HCT116 (cell line): ENCODE results near the gene LHFPL6. TPM values are rescaled to one million over a fixed set of nuclear protein-coding genes. Genes with fewer than 3 reads are reported as not detected.

Experiments used
- ATAC-seq: fragments of 200-7000 bp; cut with Tn5 transposase; 2 replicates; pipeline ENCODE4 v1.9.1; 2020; ENCODE audit warnings: mild to moderate bottlenecking, moderate library complexity
- BruUV-seq: library from RNA; stranded (reverse); fragments of 400-500 nt; replicated peaks from 2 replicates; lab custom pipeline; 2021; lab: Mats Ljungman, UMichigan
- CTCF ChIA-PET: fragments of 300-600 bp; sonication (Branson Sonifier 250); formaldehyde crosslinking; loops from one replicate; lab custom pipeline; 2021; ENCODE audit warnings: antibody characterized with exemption; lab: Charles Lee
- POLR2A ChIA-PET: fragments of 300-600, 350-600 bp; sonication (Branson Sonifier 250); formaldehyde crosslinking; loops from one replicate; lab custom pipeline; 2021; ENCODE audit warnings: antibody characterized with exemption; lab: Charles Lee
- RAD21 ChIA-PET, 2 experiments: fragments of 300-600 bp; sonication (Branson Sonifier 250); formaldehyde crosslinking; loops; one replicate each; lab custom pipeline; 2023; ENCODE audit warnings: low total read pairs in 2 of 2; ENCODE audit not compliant: uncharacterized antibody in 2 of 2, unreplicated experiment in 2 of 2, low non-redundant PET in 1 of 2; lab: Charles Lee
- DNase-seq: peaks from one replicate; pipeline ENCODE4 v3.0.0-alpha.2; 2010; ENCODE audit warnings: low read depth, low spot score
- H2AFZ ChIP-seq: fragments of 200-600 bp; shearing (Covaris generic), sonication (generic); 2 replicates; pipeline ENCODE4 v1.6.1; 2017; ENCODE audit warnings: low read depth, mixed run types, mixed read lengths, antibody characterized with exemption, low read length; ENCODE audit not compliant: poor library complexity, severe bottlenecking
- H3K27ac ChIP-seq: 2 replicates; pipeline ENCODE4 v1.5.1; 2012; ENCODE audit warnings: low read depth, low read length
- H3K27me3 ChIP-seq: fragments of 200-600 bp; sonication (generic); 2 replicates; pipeline ENCODE4 v1.6.1; 2016; ENCODE audit warnings: mixed run types, low read length, mixed read lengths; ENCODE audit not compliant: insufficient read depth
- H3K36me3 ChIP-seq, 2 experiments: fragments of 200-500 bp in 1 of 2; fragments of 200-600 bp in 1 of 2; sonication (Bioruptor generic) in 1 of 2; sonication (generic) in 1 of 2; 2 replicates each; pipeline versions ENCODE4 v1.5.1 to v1.6.1; 2014 to 2016; ENCODE audit warnings: low read length in 2 of 2, inconsistent platforms in 1 of 2, mixed read lengths in 1 of 2, mixed run types in 1 of 2; ENCODE audit not compliant: insufficient read depth in 2 of 2, control insufficient read depth in 1 of 2
- H3K4me1 ChIP-seq, 2 experiments: fragments of 200-600 bp in 1 of 2; sonication (generic) in 1 of 2; 2 replicates each; pipeline versions ENCODE4 v1.5.1 to v1.6.1; 2012 to 2017; ENCODE audit warnings: low read length in 2 of 2, inconsistent platforms in 1 of 2, mild to moderate bottlenecking in 1 of 2, mixed read lengths in 1 of 2, mixed run types in 1 of 2, moderate library complexity in 1 of 2; ENCODE audit not compliant: insufficient read depth in 2 of 2, control insufficient read depth in 1 of 2
- H3K4me2 ChIP-seq: fragments of 200-600 bp; sonication (generic); 2 replicates; pipeline ENCODE4 v1.6.1; 2017; ENCODE audit warnings: mixed run types, low read length, mixed read lengths
- H3K4me3 ChIP-seq, 2 experiments: fragments of 200-600 bp in 1 of 2; sonication (generic) in 1 of 2; replicated peaks in 1 of 2; 2 replicates each; pipeline ENCODE4 v1.5.1; 2011 to 2016; ENCODE audit warnings: low read length in 2 of 2, control low read depth in 1 of 2, low read depth in 1 of 2, mild to moderate bottlenecking in 1 of 2, mixed read lengths in 1 of 2, mixed run types in 1 of 2
- H3K79me2 ChIP-seq: fragments of 200-600 bp; sonication (generic); 2 replicates; pipeline ENCODE4 v1.6.1; 2017; ENCODE audit warnings: mild to moderate bottlenecking, mixed run types, low read length, moderate library complexity, mixed read lengths; ENCODE audit not compliant: insufficient read depth
- H3K9ac ChIP-seq: fragments of 200-600 bp; sonication (generic); 2 replicates; pipeline ENCODE4 v1.6.1; 2016; ENCODE audit warnings: low read length, mixed read lengths
- H3K9me2 ChIP-seq: fragments of 200-600 bp; sonication (generic), shearing (Covaris generic); 2 replicates; pipeline ENCODE4 v1.6.1; 2017; ENCODE audit warnings: mixed run types, mild to moderate bottlenecking, moderate library complexity; ENCODE audit not compliant: insufficient read depth
- H3K9me3 ChIP-seq, 2 experiments: fragments of 200-500 bp in 1 of 2; fragments of 200-600 bp in 1 of 2; sonication (Bioruptor generic) in 1 of 2; sonication (generic) in 1 of 2; 2 replicates each; pipeline ENCODE4 v1.6.1; 2014 to 2017; ENCODE audit warnings: low read length in 2 of 2, mixed read lengths in 2 of 2, inconsistent platforms in 1 of 2, low read depth in 1 of 2, mild to moderate bottlenecking in 1 of 2, mixed run types in 1 of 2, moderate library complexity in 1 of 2; ENCODE audit not compliant: control insufficient read depth in 1 of 2, insufficient read depth in 1 of 2
- H4K20me1 ChIP-seq: fragments of 200-600 bp; sonication (generic), shearing (Covaris generic); 2 replicates; pipeline ENCODE4 v1.6.1; 2017; ENCODE audit warnings: mixed run types, mild to moderate bottlenecking, moderate library complexity; ENCODE audit not compliant: insufficient read depth
- ATF3 ChIP-seq: IDR thresholded peaks from 2 replicates; pipeline ENCODE4 v1.6.1; 2012
- CEBPB ChIP-seq: IDR thresholded peaks from 2 replicates; pipeline ENCODE4 v1.6.1; 2012; ENCODE audit warnings: low read depth
- EGR1 ChIP-seq: IDR thresholded peaks from 2 replicates; pipeline ENCODE4 v1.6.1; 2012; ENCODE audit warnings: low read depth
- ELF1 ChIP-seq: IDR thresholded peaks from 2 replicates; pipeline ENCODE4 v1.6.1; 2012; ENCODE audit warnings: low read depth, borderline replicate concordance
- EZH2 ChIP-seq: fragments of 200-600 bp; sonication (generic); IDR thresholded peaks from 2 replicates; pipeline ENCODE4 v1.6.1; 2017; ENCODE audit warnings: antibody characterized with exemption, mixed run types
- FOSL1 ChIP-seq: IDR thresholded peaks from 2 replicates; pipeline ENCODE4 v1.6.1; 2012; ENCODE audit warnings: low read depth
- JUND ChIP-seq: IDR thresholded peaks from 2 replicates; pipeline ENCODE4 v1.6.1; 2012
- MAX ChIP-seq: IDR thresholded peaks from 2 replicates; pipeline ENCODE4 v1.6.1; 2012
- POLR2AphosphoS5 ChIP-seq: IDR thresholded peaks from 2 replicates; pipeline ENCODE4 v1.6.1; 2011; ENCODE audit warnings: mild to moderate bottlenecking, low read depth, low read length, moderate library complexity
- RAD21 ChIP-seq: IDR thresholded peaks from 2 replicates; pipeline ENCODE4 v1.6.1; 2012; ENCODE audit warnings: low read depth, mild to moderate bottlenecking
- REST ChIP-seq: IDR thresholded peaks from 2 replicates; pipeline ENCODE4 v1.6.1; 2012; ENCODE audit warnings: low read depth
- SIN3A ChIP-seq: IDR thresholded peaks from 2 replicates; pipeline ENCODE4 v1.6.1; 2012; ENCODE audit warnings: low read depth
- SP1 ChIP-seq: IDR thresholded peaks from 2 replicates; pipeline ENCODE4 v1.6.1; 2012; ENCODE audit warnings: low read depth
- SRF ChIP-seq: IDR thresholded peaks from 2 replicates; pipeline ENCODE4 v1.6.1; 2012; ENCODE audit warnings: low read depth
- TCF7L2 ChIP-seq: IDR thresholded peaks from 2 replicates; pipeline ENCODE4 v1.7.0; 2011; ENCODE audit warnings: borderline replicate concordance, inconsistent platforms; ENCODE audit not compliant: insufficient read depth, insufficient read length; ENCODE audit errors: extremely low read depth
- ZFX ChIP-seq: fragments of 450-650 bp; IDR thresholded peaks from 2 replicates; pipeline ENCODE4 v1.6.1; 2017
- ZNF274 ChIP-seq: fragments of 200-500 bp; sonication (Bioruptor generic); IDR thresholded peaks from 2 replicates; pipeline ENCODE4 v1.6.1; 2014; ENCODE audit warnings: mild to moderate bottlenecking, low read depth, low read length, inconsistent platforms
- intact Hi-C: fragments of 100-400 bp; cut with micrococcal nuclease; formaldehyde crosslinking; loops from 2 replicates; pipeline ENCODE4 v1.10.0; 2022
- total RNA-seq: library from RNA; stranded (reverse); gene quantifications from one replicate; pipeline ENCODE4 v1.2.1, GENCODE V29; 2021; ENCODE audit not compliant: unreplicated experiment

LHFPL6 gene
- total RNA-seq, 1 experiment from 2014 or later, result 0.22 TPM

GRCh38 chr13:39371706-39372105, 231.3 kb downstream of the LHFPL6 start:
- H3K4me2 ChIP-seq, result no peak overlapping the region
- ChIA-PET CTCF (no interaction called here), RAD21 (no interaction called here), POLR2A (no interaction called here)
- H3K9me2 ChIP-seq, result no peaks in the 10 kb centered on the region
- no peaks in the 10 kb centered on the region for H3K36me3 ChIP-seq
- H3K79me2 ChIP-seq, result no peaks in the 10 kb centered on the region
- H3K27ac ChIP-seq, result no peak overlapping the region
- BruUV-seq, result no TSS peak
- no peaks in the 10 kb centered on the region for H3K9me3 ChIP-seq
- no peak overlapping the region for H3K9ac ChIP-seq
- no peaks in the 10 kb centered on the region for H3K4me1 ChIP-seq
- ATAC-seq (no peak), DNase-seq (no peak)
- H3K4me3 ChIP-seq, result no peak overlapping the region
- H4K20me1 ChIP-seq, result no peaks in the 10 kb centered on the region
- H2AFZ ChIP-seq, result no peak overlapping the region
- H3K27me3 ChIP-seq, result peaks cover 25% of the 10 kb centered on the region
- intact Hi-C loops, result no loop called here
- TF ChIP-seq SRF, result no peak
- no peak for TF ChIP-seq TCF7L2
- TF ChIP-seq RAD21, result no peak
- no peak for TF ChIP-seq EZH2
- TF ChIP-seq REST, result no peak
- no peak for TF ChIP-seq JUND
- TF ChIP-seq CEBPB, result no peak
- no peak for TF ChIP-seq SIN3A
- no peak for TF ChIP-seq ZFX
- no peak for TF ChIP-seq FOSL1
- no peak for TF ChIP-seq ELF1
- TF ChIP-seq ZNF274, result no peak
- TF ChIP-seq POLR2AphosphoS5, result no peak
- no peak for TF ChIP-seq ATF3
- no peak for TF ChIP-seq SP1
- TF ChIP-seq MAX, result no peak
- TF ChIP-seq EGR1, result no peak
